K562 (cell line): ENCODE measurements around the gene DIP2C. TPM values are rescaled to one million over a fixed set of nuclear protein-coding genes. Genes with fewer than 3 reads are reported as not detected.

Source experiments
- ATAC-seq: fragments of 200-7000 bp; cut with Tn5 transposase; 3 replicates; pipeline ENCODE4 v1.9.1; 2020; ENCODE audit warnings: moderate library complexity
- BruUV-seq: library from RNA; stranded (reverse); fragments of 400-500 nt; replicated peaks from 2 replicates; lab custom pipeline; 2021; lab: Mats Ljungman, UMichigan
- CTCF ChIA-PET: fragments of 300-600 bp; formaldehyde crosslinking; extraction: SDS; loops from one replicate; lab custom pipeline; 2021; ENCODE audit warnings: low intra/inter-chr PET ratio; lab: Yijun Ruan, JAX
- POLR2A ChIA-PET: fragments of 300-600, 350-650 bp; sonication (Branson Sonifier 250); formaldehyde crosslinking; extraction: SDS; loops from one replicate; lab custom pipeline; 2021; ENCODE audit warnings: antibody characterized with exemption, inconsistent platforms; lab: Yijun Ruan, JAX
- DNase-seq, 4 experiments: peaks; one replicate each; pipeline versions ENCODE4 v3.0.0 to v3.0.0-alpha.2; 2011 to 2018; ENCODE audit warnings: low spot score in 3 of 4, mixed read lengths in 3 of 4; ENCODE audit errors: extremely low read depth in 1 of 4
- FAIRE-seq: peaks from 2 replicates; lab custom pipeline; 2011; peaks lifted over from hg19 to GRCh38; lab: Jason Lieb, UNC
- H2AFZ ChIP-seq: 2 replicates; pipeline ENCODE4 v1.6.0; 2011; ENCODE audit warnings: low read depth, low read length, control low read depth, inconsistent platforms
- H3K27ac ChIP-seq: fragments of 200-600 bp; 3 replicates; pipeline ENCODE4 v1.8.0; 2011; ENCODE audit warnings: low read depth, mild to moderate bottlenecking, control low read depth, inconsistent platforms, low read length, moderate library complexity, mixed read lengths; ENCODE audit errors: extremely low read depth
- H3K27me3 ChIP-seq, 2 experiments: fragments of 300-600 bp in 1 of 2; 2 replicates in 1 of 2; 3 replicates in 1 of 2; pipeline versions ENCODE4 v1.6.0 to v1.8.0; 2011; ENCODE audit warnings: inconsistent platforms in 2 of 2, low read length in 2 of 2, mild to moderate bottlenecking in 1 of 2, mixed read lengths in 1 of 2, moderate library complexity in 1 of 2; ENCODE audit not compliant: control insufficient read depth in 2 of 2, insufficient read depth in 2 of 2
- H3K36me3 ChIP-seq: fragments of 300-600 bp; 3 replicates; pipeline ENCODE4 v1.8.0; 2011; ENCODE audit warnings: mild to moderate bottlenecking, low read length, inconsistent platforms; ENCODE audit not compliant: control insufficient read depth, insufficient read depth
- H3K4me1 ChIP-seq, 2 experiments: fragments of 200-600 bp in 1 of 2; replicated peaks in 1 of 2; 2 replicates in 1 of 2; 3 replicates in 1 of 2; pipeline versions ENCODE4 v1.5.1 to v1.8.0; 2011; ENCODE audit warnings: inconsistent platforms in 2 of 2, low read length in 2 of 2, mild to moderate bottlenecking in 1 of 2, mixed read lengths in 1 of 2, moderate library complexity in 1 of 2; ENCODE audit not compliant: control insufficient read depth in 2 of 2, insufficient read depth in 2 of 2
- H3K4me2 ChIP-seq: 2 replicates; pipeline ENCODE4 v1.6.1; 2011; ENCODE audit warnings: low read length, control low read depth, inconsistent platforms, mixed read lengths; ENCODE audit not compliant: insufficient read depth
- H3K4me3 ChIP-seq: fragments of 200-600 bp; sonication (generic), shearing (Covaris generic); 2 replicates; pipeline ENCODE4 v1.5.1; 2016; ENCODE audit warnings: control low read depth, inconsistent platforms
- H3K79me2 ChIP-seq: fragments of 200-600 bp; 3 replicates; pipeline ENCODE4 v1.8.0; 2011; ENCODE audit warnings: low read length, inconsistent platforms; ENCODE audit not compliant: control insufficient read depth, insufficient read depth
- H3K9ac ChIP-seq, 2 experiments: 2 replicates each; pipeline versions ENCODE4 v1.6.0 to v1.6.1; 2011; ENCODE audit warnings: low read depth in 2 of 2, low read length in 2 of 2, control low read depth in 1 of 2, inconsistent platforms in 1 of 2, mild to moderate bottlenecking in 1 of 2, mixed read lengths in 1 of 2; ENCODE audit not compliant: insufficient read depth in 1 of 2
- H3K9me1 ChIP-seq: one replicate; pipeline ENCODE4 v1.6.0; 2011; ENCODE audit warnings: inconsistent platforms, mild to moderate bottlenecking, low read length, moderate library complexity; ENCODE audit not compliant: control insufficient read depth, insufficient read depth
- H3K9me3 ChIP-seq: replicated peaks from 2 replicates; pipeline ENCODE4 v1.5.1; 2011; ENCODE audit warnings: low read depth, low read length, inconsistent platforms; ENCODE audit not compliant: control insufficient read depth, insufficient read depth
- H4K20me1 ChIP-seq: replicated peaks from 2 replicates; pipeline ENCODE4 v1.6.1; 2011; ENCODE audit warnings: low read length, inconsistent platforms, mixed read lengths; ENCODE audit not compliant: control insufficient read depth, insufficient read depth
- GATAD2A ChIP-seq: fragments of 450-650 bp; IDR thresholded peaks from 2 replicates; pipeline ENCODE4 v1.6.1; 2017
- HDAC1 ChIP-seq, 2 experiments: fragments of 450-650 bp; IDR thresholded peaks; 2 replicates each; pipeline ENCODE4 v1.6.1; 2016 to 2017; ENCODE audit warnings: inconsistent platforms in 1 of 2, mild to moderate bottlenecking in 1 of 2, moderate library complexity in 1 of 2
- MYBL2 ChIP-seq, 2 experiments: fragments of 450-650 bp in 1 of 2; sonication (generic) in 1 of 2; formaldehyde crosslinking in 1 of 2; IDR thresholded peaks; 2 replicates each; pipeline versions ENCODE4 v1.6.1 to v1.8.1; 2017 to 2022; ENCODE audit warnings: borderline replicate concordance in 1 of 2, inconsistent platforms in 1 of 2, low read depth in 1 of 2, mild to moderate bottlenecking in 1 of 2, missing genetic modification reagents in 1 of 2, moderate library complexity in 1 of 2
- PTBP1 ChIP-seq: fragments of 200-400 bp; formaldehyde crosslinking; IDR thresholded peaks from 2 replicates; pipeline ENCODE4 v1.6.1; 2017; ENCODE audit warnings: low read depth, low read length
- SRSF1 ChIP-seq: fragments of 200-400 bp; formaldehyde crosslinking; IDR thresholded peaks from 2 replicates; pipeline ENCODE4 v1.6.1; 2017; ENCODE audit warnings: mild to moderate bottlenecking, low read depth, low read length, moderate library complexity
- TCF3 ChIP-seq: sonication (generic); formaldehyde crosslinking; IDR thresholded peaks from 2 replicates; pipeline ENCODE4 v1.4.0; 2020; ENCODE audit warnings: mild to moderate bottlenecking, missing genetic modification reagents
- XRCC3 ChIP-seq: fragments of 450-650 bp; IDR thresholded peaks from 2 replicates; pipeline ENCODE4 v1.6.1; 2017; ENCODE audit warnings: mild to moderate bottlenecking, moderate library complexity
- ZBTB7A ChIP-seq: IDR thresholded peaks from 2 replicates; pipeline ENCODE4 v1.6.1; 2011; ENCODE audit warnings: low read depth, mild to moderate bottlenecking, low read length, moderate library complexity, borderline replicate concordance; ENCODE audit not compliant: control insufficient read depth
- ZNF324 ChIP-seq: fragments of 250-450 bp; sonication (Bioruptor Pico); IDR thresholded peaks from 2 replicates; pipeline ENCODE4 v1.4.0; 2020; ENCODE audit warnings: mild to moderate bottlenecking
- ZNF57 ChIP-seq: fragments of 450-650 bp; formaldehyde crosslinking; IDR thresholded peaks from 2 replicates; pipeline ENCODE4 v1.4.0; 2020; ENCODE audit warnings: mild to moderate bottlenecking, moderate library complexity
- ZNF586 ChIP-seq: fragments of 450-650 bp; formaldehyde crosslinking; conservative IDR thresholded peaks from 2 replicates; pipeline ENCODE4 v1.4.0; 2020; ENCODE audit warnings: mild to moderate bottlenecking, moderate library complexity
- WGBS: fragments of 100-300 bp; shearing (Covaris generic); methylation state at CpG from one replicate; pipeline ENCODE4 v1.1.6; 2016; ENCODE audit warnings: low coverage, mixed read lengths; ENCODE audit not compliant: insufficient coverage; ENCODE audit errors: missing lambda C conversion rate; 5-methylcytosine and 5-hydroxymethylcytosine counted together
- in situ Hi-C: fragments of 300-500 bp; cut with MboI; formaldehyde crosslinking; loops from 4 replicates; pipeline ENCODE4 v1.15.0; 2018; ENCODE audit warnings: inconsistent platforms, mixed read lengths
- intact Hi-C: fragments of 100-400 bp; cut with micrococcal nuclease; formaldehyde crosslinking; loops from 2 replicates; pipeline ENCODE4 v1.14.2; 2022
- polyA plus RNA-seq, 8 experiments: library from polyadenylated mRNA; depleted of rRNA in 4 of 8; stranded (reverse) in 5 of 8; unstranded in 3 of 8; fragments of >200 nt; fragmentation: Nextera tagmentation in 2 of 8; fragmentation: Illumina TruSeq in 1 of 8; extraction: Ambion mirVana in 2 of 8; extraction: Trizol in 1 of 8; gene quantifications; 2 replicates each; pipeline versions ENCODE4 v1.2.1 to v1.2.3, GENCODE V29; 2011 to 2014; ENCODE audit warnings: inconsistent platforms in 1 of 8, missing spikeins in 1 of 8
- total RNA-seq, 7 experiments: library from RNA; depleted of rRNA in 6 of 7; stranded (reverse); fragments of >200 nt in 6 of 7; fragmentation: Illumina TruSeq in 2 of 7; extraction: Trizol in 2 of 7; gene quantifications; 2 replicates each; pipeline versions ENCODE4 v1.2.1 to v1.2.3, GENCODE V29; 2011 to 2021; ENCODE audit warnings: low replicate concordance in 1 of 7
- TF ChIP-seq, protein P1 (sequence below): fragments of 450-650 bp; IDR thresholded peaks from 2 replicates; pipeline ENCODE4 v1.6.1; 2017; ENCODE audit warnings: antibody characterized with exemption, mild to moderate bottlenecking
- TF ChIP-seq, protein P2 (sequence below): fragments of 250-450 bp; sonication (Bioruptor Pico); IDR thresholded peaks from 2 replicates; pipeline ENCODE4 v1.4.0; 2020; ENCODE audit warnings: mild to moderate bottlenecking, moderate library complexity

The DIP2C gene
- total and polyA plus RNA-seq, 9 of the 15 experiments (the other 6 are each of a cell fraction or from before 2014, with no cell fraction given): 0.01 TPM; not detected in 8

DNA sequence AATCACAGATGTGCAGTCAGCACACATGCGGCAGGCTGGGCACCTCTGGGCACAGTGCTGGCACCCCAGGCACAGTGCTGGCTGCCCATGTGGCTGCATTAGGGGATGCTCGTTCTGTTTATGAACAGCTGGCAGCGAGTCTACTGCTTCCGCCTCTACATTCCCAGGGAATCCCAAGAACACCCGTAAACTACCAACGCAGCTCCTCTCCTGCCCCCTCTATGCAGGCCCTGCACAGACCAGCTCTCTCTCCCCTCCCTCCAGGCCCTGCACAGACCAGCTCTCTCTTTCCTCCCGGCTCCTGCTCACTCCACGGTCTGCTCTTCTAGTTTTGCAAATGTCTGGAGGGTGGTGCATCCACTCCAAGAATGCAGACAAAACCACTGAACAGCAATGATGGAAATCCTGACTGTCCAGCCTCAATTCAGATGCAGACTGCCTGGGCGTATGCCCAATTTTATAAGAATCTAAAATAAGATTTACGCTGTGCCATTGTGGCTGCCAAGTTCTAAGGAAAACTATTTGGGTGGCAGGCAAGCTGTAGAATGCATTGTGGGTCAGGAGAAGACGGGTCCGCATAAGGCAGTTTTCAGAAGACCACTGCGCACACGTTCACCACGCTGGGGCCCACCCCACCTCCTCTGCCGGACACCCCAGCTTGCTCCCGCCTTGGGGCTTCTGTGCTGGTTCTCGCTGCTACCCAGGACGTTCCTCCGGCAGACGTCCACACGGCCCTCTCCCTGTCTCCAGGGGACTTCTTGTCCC lies 319.6 kb downstream of the DIP2C start (continued):
- TF ChIP-seq ZNF586 (CRISPR knock-in tag): no peak
- TF ChIP-seq, protein P1, sequence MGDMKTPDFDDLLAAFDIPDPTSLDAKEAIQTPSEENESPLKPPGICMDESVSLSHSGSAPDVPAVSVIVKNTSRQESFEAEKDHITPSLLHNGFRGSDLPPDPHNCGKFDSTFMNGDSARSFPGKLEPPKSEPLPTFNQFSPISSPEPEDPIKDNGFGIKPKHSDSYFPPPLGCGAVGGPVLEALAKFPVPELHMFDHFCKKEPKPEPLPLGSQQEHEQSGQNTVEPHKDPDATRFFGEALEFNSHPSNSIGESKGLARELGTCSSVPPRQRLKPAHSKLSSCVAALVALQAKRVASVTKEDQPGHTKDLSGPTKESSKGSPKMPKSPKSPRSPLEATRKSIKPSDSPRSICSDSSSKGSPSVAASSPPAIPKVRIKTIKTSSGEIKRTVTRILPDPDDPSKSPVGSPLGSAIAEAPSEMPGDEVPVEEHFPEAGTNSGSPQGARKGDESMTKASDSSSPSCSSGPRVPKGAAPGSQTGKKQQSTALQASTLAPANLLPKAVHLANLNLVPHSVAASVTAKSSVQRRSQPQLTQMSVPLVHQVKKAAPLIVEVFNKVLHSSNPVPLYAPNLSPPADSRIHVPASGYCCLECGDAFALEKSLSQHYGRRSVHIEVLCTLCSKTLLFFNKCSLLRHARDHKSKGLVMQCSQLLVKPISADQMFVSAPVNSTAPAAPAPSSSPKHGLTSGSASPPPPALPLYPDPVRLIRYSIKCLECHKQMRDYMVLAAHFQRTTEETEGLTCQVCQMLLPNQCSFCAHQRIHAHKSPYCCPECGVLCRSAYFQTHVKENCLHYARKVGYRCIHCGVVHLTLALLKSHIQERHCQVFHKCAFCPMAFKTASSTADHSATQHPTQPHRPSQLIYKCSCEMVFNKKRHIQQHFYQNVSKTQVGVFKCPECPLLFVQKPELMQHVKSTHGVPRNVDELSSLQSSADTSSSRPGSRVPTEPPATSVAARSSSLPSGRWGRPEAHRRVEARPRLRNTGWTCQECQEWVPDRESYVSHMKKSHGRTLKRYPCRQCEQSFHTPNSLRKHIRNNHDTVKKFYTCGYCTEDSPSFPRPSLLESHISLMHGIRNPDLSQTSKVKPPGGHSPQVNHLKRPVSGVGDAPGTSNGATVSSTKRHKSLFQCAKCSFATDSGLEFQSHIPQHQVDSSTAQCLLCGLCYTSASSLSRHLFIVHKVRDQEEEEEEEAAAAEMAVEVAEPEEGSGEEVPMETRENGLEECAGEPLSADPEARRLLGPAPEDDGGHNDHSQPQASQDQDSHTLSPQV: no peak
- TF ChIP-seq ZNF57: no peak

DNA sequence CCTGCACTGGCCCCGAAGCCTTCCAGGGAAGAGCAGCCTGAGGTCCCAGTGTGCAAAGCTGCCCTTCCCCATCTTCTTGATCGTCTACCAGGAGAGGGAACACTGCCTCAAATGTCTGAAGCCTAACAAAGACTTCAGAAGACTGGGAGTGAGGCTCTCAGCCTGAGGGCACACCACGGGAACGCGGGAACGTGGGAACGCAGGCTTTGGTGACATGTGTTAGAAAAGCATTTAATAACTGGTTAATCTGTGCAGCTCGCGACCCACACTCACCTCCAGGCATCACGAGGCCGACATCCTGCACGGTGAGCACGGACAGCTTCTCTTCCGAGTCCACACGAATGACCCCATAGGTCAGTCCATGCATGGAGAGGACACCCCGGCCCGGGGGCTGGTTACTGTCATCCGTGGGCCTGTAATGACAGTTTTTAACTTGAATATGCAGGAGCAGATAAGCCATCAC lies 320.2 kb downstream of the DIP2C start:
- no peak for ATAC-seq
- in situ Hi-C loops: no loop called here
- peaks cover 25 to 72% of the 10 kb centered on the region in 2 experiments for H3K27me3 ChIP-seq
- 0% methylated on average over 18 of the region's 18 CpGs for WGBS
- H2AFZ ChIP-seq: no peak overlapping the region
- no peaks in the 10 kb centered on the region for H3K9me1 ChIP-seq
- no peak overlapping the region for H3K4me2 ChIP-seq
- BruUV-seq: no TSS peak
- no peak overlapping the region for H3K4me3 ChIP-seq
- H3K27ac ChIP-seq: no peak overlapping the region
- no peak for FAIRE-seq
- H3K9me3 ChIP-seq: no peaks in the 10 kb centered on the region
- no peak for DNase-seq
- H3K36me3 ChIP-seq: no peaks in the 10 kb centered on the region
- no peaks in the 10 kb centered on the region for H3K79me2 ChIP-seq
- CTCF ChIA-PET: no interaction called here
- peaks cover 0 to 1% of the 10 kb centered on the region in 2 experiments; a peak in 1 of 5 replicates for H3K4me1 ChIP-seq
- H3K9ac ChIP-seq: no peak overlapping the region
- intact Hi-C loops: no loop called here
- POLR2A ChIA-PET: interaction anchor here (1.0 kb wide), 1 partner anchor 10 kb away, joined by 3 read pairs; no protein-coding TSS in a partner anchor
- H4K20me1 ChIP-seq: no peaks in the 10 kb centered on the region; the same call in 1 of the 2 replicates
- no peak for TF ChIP-seq PTBP1
- no peak for TF ChIP-seq XRCC3
- TF ChIP-seq MYBL2 (IDR thresholded peaks at IDR 0.05; ENCODE audit: low read depth): no peak
- no peak for TF ChIP-seq MYBL2 (CRISPR knock-in tag; IDR thresholded peaks at IDR 0.05; ENCODE audit: borderline replicate concordance)
- TF ChIP-seq TCF3 (CRISPR knock-in tag): no peak
- TF ChIP-seq ZNF324 (CRISPR knock-in tag): no peak
- no peak for TF ChIP-seq ZBTB7A
- TF ChIP-seq GATAD2A: no peak
- TF ChIP-seq, protein P2, sequence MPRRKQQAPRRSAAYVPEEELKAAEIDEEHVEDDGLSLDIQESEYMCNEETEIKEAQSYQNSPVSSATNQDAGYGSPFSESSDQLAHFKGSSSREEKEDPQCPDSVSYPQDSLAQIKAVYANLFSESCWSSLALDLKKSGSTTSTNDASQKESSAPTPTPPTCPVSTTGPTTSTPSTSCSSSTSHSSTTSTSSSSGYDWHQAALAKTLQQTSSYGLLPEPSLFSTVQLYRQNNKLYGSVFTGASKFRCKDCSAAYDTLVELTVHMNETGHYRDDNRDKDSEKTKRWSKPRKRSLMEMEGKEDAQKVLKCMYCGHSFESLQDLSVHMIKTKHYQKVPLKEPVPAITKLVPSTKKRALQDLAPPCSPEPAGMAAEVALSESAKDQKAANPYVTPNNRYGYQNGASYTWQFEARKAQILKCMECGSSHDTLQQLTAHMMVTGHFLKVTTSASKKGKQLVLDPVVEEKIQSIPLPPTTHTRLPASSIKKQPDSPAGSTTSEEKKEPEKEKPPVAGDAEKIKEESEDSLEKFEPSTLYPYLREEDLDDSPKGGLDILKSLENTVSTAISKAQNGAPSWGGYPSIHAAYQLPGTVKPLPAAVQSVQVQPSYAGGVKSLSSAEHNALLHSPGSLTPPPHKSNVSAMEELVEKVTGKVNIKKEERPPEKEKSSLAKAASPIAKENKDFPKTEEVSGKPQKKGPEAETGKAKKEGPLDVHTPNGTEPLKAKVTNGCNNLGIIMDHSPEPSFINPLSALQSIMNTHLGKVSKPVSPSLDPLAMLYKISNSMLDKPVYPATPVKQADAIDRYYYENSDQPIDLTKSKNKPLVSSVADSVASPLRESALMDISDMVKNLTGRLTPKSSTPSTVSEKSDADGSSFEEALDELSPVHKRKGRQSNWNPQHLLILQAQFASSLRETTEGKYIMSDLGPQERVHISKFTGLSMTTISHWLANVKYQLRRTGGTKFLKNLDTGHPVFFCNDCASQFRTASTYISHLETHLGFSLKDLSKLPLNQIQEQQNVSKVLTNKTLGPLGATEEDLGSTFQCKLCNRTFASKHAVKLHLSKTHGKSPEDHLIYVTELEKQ (CRISPR knock-in tag): no peak
- no peak for TF ChIP-seq HDAC1 (IDR thresholded peaks at IDR 0.05)
- TF ChIP-seq SRSF1: no peak
